Astrocyte (in vitro differentiated cells and primary cell): ENCODE data around the gene MED15. TPM values are rescaled to one million over a fixed set of nuclear protein-coding genes. Genes with fewer than 3 reads are reported as not detected.

Experiments used
- DNase-seq: peaks from one replicate; pipeline ENCODE4 v3.0.0-alpha.2; 2010; ENCODE audit warnings: low read depth
- FAIRE-seq: peaks from 2 replicates; lab custom pipeline; 2011; peaks lifted over from hg19 to GRCh38; lab: Jason Lieb, UNC
- H2AFZ ChIP-seq: 2 replicates; pipeline ENCODE4 v1.6.0; 2012; ENCODE audit warnings: low read depth, low read length, inconsistent platforms
- H3K27ac ChIP-seq: 2 replicates; pipeline ENCODE4 v1.5.1; 2011; ENCODE audit warnings: low read depth, low read length, inconsistent platforms
- H3K27me3 ChIP-seq: 2 replicates; pipeline ENCODE4 v1.6.0; 2011; ENCODE audit warnings: low read length, inconsistent platforms; ENCODE audit not compliant: insufficient read depth
- H3K36me3 ChIP-seq: 2 replicates; pipeline ENCODE4 v1.5.1; 2011; ENCODE audit warnings: low read length, inconsistent platforms; ENCODE audit not compliant: insufficient read depth
- H3K4me1 ChIP-seq: 2 replicates; pipeline ENCODE4 v1.5.1; 2011; ENCODE audit warnings: low read length, inconsistent platforms; ENCODE audit not compliant: insufficient read depth
- H3K4me2 ChIP-seq: 2 replicates; pipeline ENCODE4 v1.6.0; 2012; ENCODE audit warnings: low read length, inconsistent platforms
- H3K4me3 ChIP-seq: 2 replicates; pipeline ENCODE4 v1.5.1; 2011; ENCODE audit warnings: low read depth, mild to moderate bottlenecking, low read length, inconsistent platforms; ENCODE audit not compliant: insufficient read depth
- H3K79me2 ChIP-seq: 2 replicates; pipeline ENCODE4 v1.6.0; 2012; ENCODE audit warnings: mild to moderate bottlenecking, low read length, inconsistent platforms; ENCODE audit not compliant: insufficient read depth
- H3K9ac ChIP-seq: 2 replicates; pipeline ENCODE4 v1.6.0; 2012; ENCODE audit warnings: mild to moderate bottlenecking, low read length, inconsistent platforms
- H3K9me3 ChIP-seq: 2 replicates; pipeline ENCODE4 v1.5.1; 2012; ENCODE audit warnings: low read depth, mild to moderate bottlenecking, low read length, inconsistent platforms; ENCODE audit not compliant: insufficient read depth
- H4K20me1 ChIP-seq: 2 replicates; pipeline ENCODE4 v1.6.0; 2012; ENCODE audit warnings: low read length, inconsistent platforms; ENCODE audit not compliant: insufficient read depth
- H3K27ac Mint-ChIP-seq: one replicate; pipeline ENCODE4 v1.8.0; 2021; ENCODE audit warnings: mild to moderate bottlenecking, mixed read lengths; ENCODE audit not compliant: unreplicated experiment
- H3K27me3 Mint-ChIP-seq: one replicate; pipeline ENCODE4 v1.8.0; 2021; ENCODE audit warnings: low read depth, mixed read lengths; ENCODE audit not compliant: unreplicated experiment
- H3K36me3 Mint-ChIP-seq: one replicate; pipeline ENCODE4 v1.8.0; 2021; ENCODE audit warnings: low read depth, mixed read lengths; ENCODE audit not compliant: unreplicated experiment
- H3K4me1 Mint-ChIP-seq: one replicate; pipeline ENCODE4 v1.8.0; 2021; ENCODE audit warnings: low read depth, mixed read lengths; ENCODE audit not compliant: unreplicated experiment
- H3K4me3 Mint-ChIP-seq: one replicate; pipeline ENCODE4 v1.8.0; 2021; ENCODE audit warnings: mild to moderate bottlenecking, moderate library complexity, mixed read lengths; ENCODE audit not compliant: unreplicated experiment
- H3K9me3 Mint-ChIP-seq: one replicate; pipeline ENCODE4 v1.8.0; 2021; ENCODE audit warnings: mild to moderate bottlenecking, mixed read lengths; ENCODE audit not compliant: unreplicated experiment
- CTCF ChIP-seq: IDR thresholded peaks from 2 replicates; pipeline ENCODE4 v1.5.1; 2011; ENCODE audit warnings: low read depth, mild to moderate bottlenecking, inconsistent platforms, low read length, moderate library complexity; ENCODE audit not compliant: insufficient read depth
- EZH2 ChIP-seq: IDR thresholded peaks from 2 replicates; pipeline ENCODE4 v1.6.1; 2012; ENCODE audit warnings: mild to moderate bottlenecking, low read length, inconsistent platforms; ENCODE audit not compliant: insufficient read depth
- total RNA-seq: library from RNA; stranded (reverse); gene quantifications from 2 replicates; pipeline ENCODE4 v1.2.1, GENCODE V29; 2021

Gene MED15
- total RNA-seq, 1 donor from 2014 or later, result 153 TPM

- TF ChIP-seq CTCF, result no peak
- TF ChIP-seq EZH2, result no peak
- DNase-seq (no peak), FAIRE-seq (no peak)
- Histone ChIP-seq H3K36me3 (peaks cover 6% of the 10 kb centered on the region), H3K4me3 (no peak overlapping the region), H3K9ac (no peak overlapping the region), H2AFZ (no peak overlapping the region), H3K27ac (no peak overlapping the region), H3K27me3 (no peaks in the 10 kb centered on the region), H3K4me1 (no peaks in the 10 kb centered on the region), H3K4me2 (no peak overlapping the region), H3K79me2 (no peaks in the 10 kb centered on the region), H3K9me3 (no peaks in the 10 kb centered on the region), H4K20me1 (peaks cover 7% of the 10 kb centered on the region)
- Mint-ChIP-seq H3K27ac (no peak overlapping the region), H3K36me3 (peaks cover 17% of the 10 kb centered on the region), H3K27me3 (no peaks in the 10 kb centered on the region), H3K9me3 (no peaks in the 10 kb centered on the region), H3K4me3 (no peak overlapping the region), H3K4me1 (no peaks in the 10 kb centered on the region)
Observed at GRCh38 chr22:20464096-20464614, 43.3 kb upstream of the MED15 start.

GRCh38 chr22:20464912-20465758, 42.3 kb upstream of the MED15 start:
- H3K27ac ChIP-seq, result no peak overlapping the region
- Mint-ChIP-seq H3K9me3 (no peaks in the 10 kb centered on the region), H3K36me3 (peaks cover 19% of the 10 kb centered on the region), H3K27me3 (no peaks in the 10 kb centered on the region), H3K4me1 (no peaks in the 10 kb centered on the region), H3K27ac (no peak overlapping the region), H3K4me3 (no peak overlapping the region)
- H3K36me3 ChIP-seq, result peaks cover 6% of the 10 kb centered on the region
- no peaks in the 10 kb centered on the region for H3K79me2 ChIP-seq
- DNase-seq (no peak), FAIRE-seq (no peak)
- no peak overlapping the region for H2AFZ ChIP-seq
- H3K4me2 ChIP-seq, result no peak overlapping the region
- peaks cover 4% of the 10 kb centered on the region for H4K20me1 ChIP-seq
- H3K9ac ChIP-seq, result no peak overlapping the region
- no peak for TF ChIP-seq CTCF
- TF ChIP-seq EZH2, result no peak
- no peaks in the 10 kb centered on the region for H3K9me3 ChIP-seq
- H3K27me3 ChIP-seq, result no peaks in the 10 kb centered on the region
- H3K4me1 ChIP-seq, result no peaks in the 10 kb centered on the region
- H3K4me3 ChIP-seq, result no peak overlapping the region

- DNase-seq (no peak), FAIRE-seq (no peak)
- Mint-ChIP-seq H3K4me3 (no peak overlapping the region), H3K36me3 (peaks cover 20% of the 10 kb centered on the region), H3K4me1 (no peaks in the 10 kb centered on the region), H3K27me3 (no peaks in the 10 kb centered on the region), H3K9me3 (no peaks in the 10 kb centered on the region), H3K27ac (no peak overlapping the region)
- Histone ChIP-seq H3K27ac (no peak overlapping the region), H2AFZ (no peak overlapping the region), H3K4me1 (no peaks in the 10 kb centered on the region), H3K9me3 (no peaks in the 10 kb centered on the region), H3K79me2 (no peaks in the 10 kb centered on the region), H3K4me2 (no peak overlapping the region), H3K27me3 (no peaks in the 10 kb centered on the region), H3K4me3 (no peak overlapping the region), H3K9ac (no peak overlapping the region), H4K20me1 (peaks cover 4% of the 10 kb centered on the region), H3K36me3 (peaks cover 6% of the 10 kb centered on the region)
- TF ChIP-seq EZH2, result no peak
- TF ChIP-seq CTCF, result no peak
Observed at GRCh38 chr22:20465759-20466077, 41.7 kb upstream of the MED15 start.
